IgD-negative memory B cell (primary cell): ENCODE data around the gene NRN1. TPM values are rescaled to one million over a fixed set of nuclear protein-coding genes. Genes with fewer than 3 reads are reported as not detected.

Experiments used
- H3K27ac Mint-ChIP-seq, 3 donors: one replicate each; pipeline ENCODE4 v1.8.0; 2020 to 2022; ENCODE audit warnings: mild to moderate bottlenecking in 3 of 3, mixed read lengths in 3 of 3, moderate library complexity in 1 of 3
- H3K27me3 Mint-ChIP-seq: one replicate; pipeline ENCODE4 v1.8.0; 2021; ENCODE audit warnings: mixed read lengths
- H3K36me3 Mint-ChIP-seq: one replicate; pipeline ENCODE4 v1.8.0; 2020; ENCODE audit warnings: mild to moderate bottlenecking, mixed read lengths
- H3K4me1 Mint-ChIP-seq, 3 donors: one replicate each; pipeline ENCODE4 v1.8.0; 2020 to 2022; ENCODE audit warnings: mixed read lengths in 3 of 3, mild to moderate bottlenecking in 1 of 3
- H3K4me3 Mint-ChIP-seq, 4 donors: one replicate each; pipeline ENCODE4 v1.8.0; 2020 to 2022; ENCODE audit warnings: mild to moderate bottlenecking in 4 of 4, mixed read lengths in 4 of 4, moderate library complexity in 3 of 4
- H3K9me3 Mint-ChIP-seq, 3 donors: one replicate each; pipeline ENCODE4 v1.8.0; 2020 to 2021; ENCODE audit warnings: mixed read lengths in 3 of 3, mild to moderate bottlenecking in 1 of 3
- polyA plus RNA-seq: library from polyadenylated mRNA; unstranded; fragments of 300-500 nt; fragmentation: Illumina TruSeq; gene quantifications from one replicate; pipeline ENCODE4 v1.2.3, GENCODE V29; 2021

Gene NRN1
- polyA plus RNA-seq, 1 donor from 2014 or later, result 0.40 TPM

DNA sequence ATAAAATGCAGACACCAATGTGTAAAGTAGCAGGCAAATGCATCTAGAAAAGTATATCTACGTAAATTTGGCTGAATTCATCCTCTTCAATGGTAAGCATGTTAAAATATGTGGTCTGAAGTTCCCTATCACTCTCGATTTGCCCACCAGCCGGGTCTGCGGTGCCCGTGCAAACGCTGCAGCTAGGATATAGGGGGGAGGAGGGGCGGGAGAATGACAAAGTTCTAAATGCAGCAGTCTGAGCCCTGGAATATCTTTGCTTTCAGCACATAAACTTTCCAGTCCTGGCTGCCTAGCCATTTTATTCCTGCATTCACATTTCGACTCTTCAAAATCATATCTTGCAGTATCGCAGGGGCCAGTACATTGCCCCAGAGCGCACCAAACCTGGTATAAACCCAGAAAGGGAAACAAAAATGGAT lies 708 bp downstream of the NRN1 start:
- H3K4me1 Mint-ChIP-seq, result peaks cover 12 to 24% (median 23%) of the 10 kb centered on the region in 3 donors
- peak overlapping the region; percentile 94 to 99 (median 97) for H3K27ac Mint-ChIP-seq
- H3K36me3 Mint-ChIP-seq, result peaks cover 4% of the 10 kb centered on the region
- peak overlapping the region in 3 of 4 donors; percentile 52 to 79 (median 76) for H3K4me3 Mint-ChIP-seq
- H3K27me3 Mint-ChIP-seq, result peaks cover 68% of the 10 kb centered on the region
- H3K9me3 Mint-ChIP-seq, result peaks cover 2 to 24% (median 5%) of the 10 kb centered on the region in 3 donors

DNA sequence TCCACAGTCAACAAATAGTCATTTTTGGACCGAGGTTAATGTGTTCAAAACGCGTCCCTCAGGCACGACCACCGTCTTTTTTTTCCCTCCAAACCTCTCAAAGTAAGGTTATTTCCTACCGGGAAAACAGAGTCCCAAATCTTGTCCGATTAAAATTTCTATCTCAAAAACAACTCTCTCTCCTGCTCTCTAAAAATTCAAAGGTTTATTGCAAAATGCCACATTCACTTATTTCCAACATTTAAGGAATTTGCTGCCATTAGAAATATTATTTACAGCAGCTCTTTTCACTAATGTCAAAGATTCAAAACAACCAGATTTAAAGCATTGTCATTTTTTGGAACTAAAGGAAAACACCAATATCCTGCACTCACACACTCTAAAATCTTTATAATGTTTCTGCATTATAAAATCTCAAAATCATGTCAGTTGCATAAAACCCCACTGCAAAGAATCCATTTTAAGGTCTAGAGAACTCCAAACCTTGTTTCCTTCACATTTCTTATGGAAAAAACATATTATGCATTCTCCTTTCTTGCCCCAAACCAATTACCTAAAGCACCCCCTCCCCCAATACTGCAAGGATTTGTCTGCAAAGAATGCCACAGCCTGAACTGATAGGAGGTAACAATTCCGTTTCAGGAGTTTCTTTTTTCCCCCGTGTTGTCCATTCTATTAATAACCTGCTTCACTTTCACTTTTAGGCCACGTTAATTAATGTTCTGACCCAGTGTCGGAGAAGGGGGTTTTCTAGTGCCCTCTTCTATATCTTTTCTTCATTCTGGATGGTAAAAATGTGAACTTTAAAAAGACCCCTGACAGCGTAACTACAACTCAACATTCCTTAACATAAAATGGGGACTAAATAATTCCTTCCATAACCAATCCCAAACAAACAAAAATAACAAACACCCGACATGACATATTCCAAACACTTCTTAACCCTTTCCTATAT lies 1.4 kb downstream of the NRN1 start:
- peaks cover 4% of the 10 kb centered on the region for H3K36me3 Mint-ChIP-seq
- H3K27me3 Mint-ChIP-seq, result peaks cover 71% of the 10 kb centered on the region
- H3K9me3 Mint-ChIP-seq, result peaks cover 2 to 24% (median 6%) of the 10 kb centered on the region in 3 donors
- H3K27ac Mint-ChIP-seq, result peak overlapping the region; percentile 94 to 99 (median 97)
- peak overlapping the region; percentile 31 to 79 (median 73) for H3K4me3 Mint-ChIP-seq
- peaks cover 12 to 24% (median 23%) of the 10 kb centered on the region in 3 donors for H3K4me1 Mint-ChIP-seq

DNA sequence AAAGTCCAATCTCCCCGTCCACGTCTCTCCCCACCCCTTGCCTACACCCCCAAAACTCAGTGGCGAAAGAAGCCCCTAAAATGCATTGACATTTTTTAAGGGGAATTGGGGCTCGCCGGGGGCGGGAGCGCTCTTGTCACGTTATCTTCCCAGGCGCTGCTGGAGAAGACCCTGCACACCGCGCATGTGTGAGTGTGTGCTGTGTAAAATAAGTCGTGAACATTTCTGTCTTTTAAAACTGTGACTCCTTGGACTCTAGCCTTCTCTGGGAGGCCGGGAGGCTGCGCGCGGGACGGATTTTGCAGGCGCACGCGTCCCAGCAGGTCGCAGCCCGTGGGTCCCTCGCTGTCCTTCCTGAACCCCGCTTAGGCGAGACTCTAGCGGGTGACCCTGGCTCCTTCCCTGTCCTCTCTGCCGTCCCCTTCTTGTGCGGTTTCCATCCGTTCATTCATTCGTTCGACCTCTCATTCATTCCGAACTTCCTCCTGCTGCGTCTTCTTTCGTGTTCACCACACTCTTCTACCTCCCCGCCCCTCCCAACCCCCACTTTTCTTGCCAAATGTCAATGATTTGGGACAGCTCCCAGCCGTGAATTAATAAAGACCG lies 2.2 kb downstream of the NRN1 start:
- H3K4me1 Mint-ChIP-seq, result peaks cover 14 to 24% (median 24%) of the 10 kb centered on the region in 3 donors
- H3K36me3 Mint-ChIP-seq, result peaks cover 8% of the 10 kb centered on the region
- H3K27ac Mint-ChIP-seq, result peak overlapping the region; percentile 94 to 99 (median 97)
- peaks cover 73% of the 10 kb centered on the region for H3K27me3 Mint-ChIP-seq
- peaks cover 4 to 27% (median 13%) of the 10 kb centered on the region in 3 donors for H3K9me3 Mint-ChIP-seq
- H3K4me3 Mint-ChIP-seq, result peak overlapping the region; percentile 70 to 94 (median 75)

DNA sequence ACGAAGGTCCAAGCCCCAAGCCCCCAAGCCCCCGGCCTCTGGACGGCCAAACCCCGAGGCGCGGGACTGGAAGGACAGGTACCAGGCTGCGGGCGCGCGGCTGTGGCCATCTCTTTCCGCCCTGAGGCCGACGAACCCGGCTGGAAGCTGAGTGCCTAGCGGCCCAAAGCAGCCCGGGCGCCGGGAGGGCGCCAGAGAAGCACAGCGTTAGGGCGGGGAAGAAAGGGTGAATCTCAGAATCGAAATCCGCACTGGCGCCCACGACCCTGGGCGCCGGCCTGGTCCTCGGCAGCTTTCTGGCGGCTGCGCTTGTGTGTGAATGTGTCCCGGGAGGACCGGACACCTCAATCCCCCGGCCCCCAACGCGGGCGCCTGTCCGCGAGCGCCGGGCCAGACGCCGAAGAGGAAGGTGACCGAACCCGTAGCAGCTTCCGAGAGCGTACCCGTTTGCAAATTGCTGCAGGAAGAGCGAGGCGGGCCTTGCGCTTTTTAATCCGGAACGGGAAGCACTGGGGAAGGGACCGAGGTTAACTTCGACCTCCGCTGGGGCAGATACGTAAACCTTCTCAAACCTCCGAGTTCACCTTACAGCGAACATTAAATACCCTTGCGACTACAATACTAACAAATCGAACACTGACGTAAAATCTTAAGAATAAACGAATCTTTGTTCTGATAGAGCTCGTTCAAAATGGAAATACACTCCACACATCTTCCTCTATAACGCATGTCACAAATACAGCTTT lies 2.9 kb downstream of the NRN1 start:
- Mint-ChIP-seq H3K27me3 (peaks cover 75% of the 10 kb centered on the region), H3K9me3 (peaks cover 4 to 29% (median 13%) of the 10 kb centered on the region in 3 donors), H3K36me3 (peaks cover 9% of the 10 kb centered on the region), H3K4me1 (peaks cover 16 to 26% (median 20%) of the 10 kb centered on the region in 3 donors), H3K27ac (peak overlapping the region; percentile 94 to 99 (median 97)), H3K4me3 (peak overlapping the region; percentile 70 to 94 (median 75))

DNA sequence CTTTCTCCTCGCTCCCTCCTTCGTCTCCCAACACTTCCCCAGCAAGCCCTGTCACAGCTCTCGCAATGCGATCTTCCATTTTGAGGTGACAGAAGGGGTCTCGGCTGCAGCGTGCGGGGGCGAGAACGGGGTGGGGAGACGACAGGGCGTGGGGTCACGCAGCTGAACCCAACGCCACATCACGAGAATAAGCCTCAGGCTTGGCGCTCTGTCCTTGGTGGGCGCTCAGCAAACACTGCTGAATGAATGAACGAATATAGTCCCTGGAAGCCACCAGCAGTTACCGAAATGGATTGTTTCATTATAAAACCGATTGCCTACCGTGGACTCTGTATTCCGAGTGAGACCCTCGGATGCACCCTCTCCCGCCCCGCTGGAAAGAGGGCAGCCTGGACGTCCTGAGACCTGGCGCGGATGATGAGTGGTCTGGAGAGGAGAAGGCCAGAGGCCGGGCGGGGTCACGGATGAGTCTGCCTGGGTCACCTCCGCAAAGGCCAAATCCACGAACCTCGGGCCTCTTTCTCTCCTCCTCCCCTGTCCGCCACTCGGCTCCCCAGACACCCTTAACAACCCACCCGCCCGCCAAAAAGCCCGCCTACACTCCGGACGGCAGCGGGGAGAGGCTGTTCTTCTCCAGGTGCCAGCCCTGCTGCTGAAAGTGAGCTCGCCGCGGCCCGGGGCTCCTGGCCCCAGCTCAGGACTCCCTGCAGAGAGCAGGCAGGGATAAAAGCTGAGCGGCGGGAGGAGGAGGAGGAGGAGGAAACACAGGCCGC lies 3.7 kb downstream of the NRN1 start:
- Mint-ChIP-seq H3K27ac (peak overlapping the region; percentile 90 to 99 (median 97)), H3K27me3 (peaks cover 77% of the 10 kb centered on the region), H3K4me3 (peak overlapping the region in 3 of 4 donors; percentile 57 to 72 (median 68)), H3K36me3 (peaks cover 9% of the 10 kb centered on the region), H3K4me1 (peaks cover 18 to 26% (median 20%) of the 10 kb centered on the region in 3 donors), H3K9me3 (peaks cover 4 to 31% (median 16%) of the 10 kb centered on the region in 3 donors)

DNA sequence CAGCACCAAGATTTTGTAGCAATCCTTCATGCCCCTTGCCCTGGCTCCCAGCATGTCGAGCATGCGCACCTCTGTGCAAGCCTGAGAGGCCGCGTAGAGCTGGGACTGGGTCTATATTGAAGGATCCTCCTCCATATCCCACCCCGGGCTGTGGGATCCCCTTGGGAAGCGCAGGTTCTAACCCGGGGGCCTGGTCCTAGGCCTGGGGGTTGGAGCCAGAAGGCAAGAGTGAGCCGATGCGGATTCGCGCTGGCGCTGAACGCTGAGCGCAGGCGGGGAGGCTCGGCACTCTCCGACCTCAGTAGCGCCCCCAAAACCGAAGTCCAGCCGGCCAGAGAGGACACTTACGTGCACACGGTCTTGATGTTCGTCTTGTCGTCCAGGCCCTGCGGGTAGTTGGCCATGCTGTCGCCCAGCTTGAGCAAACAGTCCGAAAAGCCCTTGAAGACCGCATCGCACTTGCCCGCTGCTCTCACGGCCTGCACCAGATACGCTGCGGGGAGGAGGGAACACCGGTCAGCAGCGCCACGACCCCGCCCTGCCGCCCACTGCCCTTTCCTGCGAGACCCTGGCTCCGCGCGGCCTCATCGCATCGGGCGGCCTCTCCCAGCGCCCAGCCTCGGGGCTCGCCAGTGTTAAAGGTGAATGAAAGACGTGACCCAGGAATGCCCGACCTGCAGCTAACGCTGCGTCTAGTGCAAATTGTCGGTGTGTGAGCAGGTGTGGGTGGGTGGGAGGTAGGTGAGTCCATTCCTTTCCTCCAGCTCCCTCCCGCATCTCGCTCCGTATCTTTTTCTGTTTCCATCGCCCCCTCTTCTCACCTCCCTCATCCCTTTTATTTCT lies 4.5 kb downstream of the NRN1 start:
- peaks cover 4 to 37% (median 16%) of the 10 kb centered on the region in 3 donors for H3K9me3 Mint-ChIP-seq
- H3K27ac Mint-ChIP-seq, result peak overlapping the region; percentile 90 to 99 (median 97)
- H3K4me1 Mint-ChIP-seq, result peaks cover 20 to 28% (median 25%) of the 10 kb centered on the region in 3 donors
- peaks cover 9% of the 10 kb centered on the region for H3K36me3 Mint-ChIP-seq
- H3K27me3 Mint-ChIP-seq, result peaks cover 77% of the 10 kb centered on the region
- H3K4me3 Mint-ChIP-seq, result peak overlapping the region; percentile 54 to 86 (median 62)

DNA sequence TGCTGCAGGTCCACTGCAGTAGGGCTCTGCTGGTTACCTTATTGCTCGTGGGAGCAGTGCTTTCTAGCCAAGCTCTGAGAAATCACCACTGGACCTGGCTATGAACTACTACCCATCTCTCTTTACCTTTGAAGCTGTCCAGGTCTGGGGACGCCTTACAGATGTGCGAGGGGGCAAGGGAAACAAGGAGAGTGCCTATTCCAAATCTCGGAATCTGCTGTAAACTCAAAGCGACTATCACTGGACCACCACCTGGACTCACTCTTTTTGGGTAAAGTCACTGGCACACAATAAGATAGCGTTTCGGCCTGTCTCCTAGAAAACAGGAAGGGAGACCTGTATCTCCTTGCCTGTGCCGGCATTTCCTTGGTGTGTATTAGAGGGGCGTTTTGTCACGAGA lies 5.3 kb downstream of the NRN1 start:
- Mint-ChIP-seq H3K4me1 (peaks cover 24 to 33% (median 29%) of the 10 kb centered on the region in 3 donors), H3K27ac (peak overlapping the region; percentile 90 to 99 (median 97)), H3K4me3 (peak overlapping the region in 3 of 4 donors; percentile 54 to 86 (median 55)), H3K27me3 (peaks cover 79% of the 10 kb centered on the region), H3K36me3 (peaks cover 8% of the 10 kb centered on the region), H3K9me3 (peaks cover 4 to 35% (median 16%) of the 10 kb centered on the region in 3 donors)

DNA sequence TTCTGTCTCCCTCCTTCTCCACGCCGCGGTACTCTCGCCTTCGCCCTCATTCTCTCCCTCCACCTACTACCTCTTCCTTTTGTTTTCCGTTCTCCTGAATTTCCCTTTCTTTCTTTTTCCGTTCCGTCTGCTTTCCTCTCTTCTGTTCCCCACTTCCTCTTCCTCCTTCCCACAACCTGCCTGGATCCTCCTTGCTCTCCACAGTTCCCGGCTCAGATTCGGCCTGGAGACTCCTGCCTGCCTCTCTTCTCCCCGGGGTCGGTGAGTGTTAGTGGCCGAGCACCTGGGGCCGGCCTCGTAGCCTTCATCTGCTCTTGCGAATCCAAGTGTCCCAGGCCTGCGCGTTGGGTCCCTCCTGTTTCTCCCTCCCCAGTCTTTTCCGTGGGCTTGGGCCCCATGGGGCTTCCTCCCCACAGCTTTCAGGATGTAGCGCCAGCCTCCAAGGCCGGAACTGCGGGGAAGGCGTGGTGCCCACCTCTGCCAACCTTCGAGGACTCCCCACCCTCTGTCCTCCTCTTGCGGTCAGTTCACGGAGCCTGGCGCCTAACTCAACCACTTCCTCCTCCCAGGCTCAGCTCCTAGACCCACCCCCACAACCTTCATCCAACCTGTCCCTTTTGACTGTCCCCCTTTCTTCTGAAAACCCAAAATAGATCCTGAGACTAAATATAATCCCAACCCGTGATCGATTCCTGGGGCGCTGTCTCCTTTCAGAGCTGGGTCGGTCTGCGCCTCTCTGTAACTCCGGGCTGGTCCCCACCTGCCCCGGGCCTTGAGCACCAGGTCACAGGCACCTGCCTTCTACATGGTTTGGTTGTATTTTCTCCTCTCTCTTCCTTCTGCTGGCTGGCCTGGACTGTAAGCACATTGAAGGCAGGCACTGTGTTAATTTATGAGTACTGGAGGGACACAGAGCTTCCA lies 6.8 kb downstream of the NRN1 start:
- H3K36me3 Mint-ChIP-seq, result peaks cover 9% of the 10 kb centered on the region
- H3K27ac Mint-ChIP-seq, result peak overlapping the region; percentile 90 to 97 (median 90)
- H3K27me3 Mint-ChIP-seq, result peaks cover 80% of the 10 kb centered on the region
- H3K9me3 Mint-ChIP-seq, result peaks cover 4 to 36% (median 16%) of the 10 kb centered on the region in 3 donors
- peak overlapping the region; percentile 5 to 88 (median 84) for H3K4me3 Mint-ChIP-seq
- H3K4me1 Mint-ChIP-seq, result peaks cover 30 to 35% (median 32%) of the 10 kb centered on the region in 3 donors

DNA sequence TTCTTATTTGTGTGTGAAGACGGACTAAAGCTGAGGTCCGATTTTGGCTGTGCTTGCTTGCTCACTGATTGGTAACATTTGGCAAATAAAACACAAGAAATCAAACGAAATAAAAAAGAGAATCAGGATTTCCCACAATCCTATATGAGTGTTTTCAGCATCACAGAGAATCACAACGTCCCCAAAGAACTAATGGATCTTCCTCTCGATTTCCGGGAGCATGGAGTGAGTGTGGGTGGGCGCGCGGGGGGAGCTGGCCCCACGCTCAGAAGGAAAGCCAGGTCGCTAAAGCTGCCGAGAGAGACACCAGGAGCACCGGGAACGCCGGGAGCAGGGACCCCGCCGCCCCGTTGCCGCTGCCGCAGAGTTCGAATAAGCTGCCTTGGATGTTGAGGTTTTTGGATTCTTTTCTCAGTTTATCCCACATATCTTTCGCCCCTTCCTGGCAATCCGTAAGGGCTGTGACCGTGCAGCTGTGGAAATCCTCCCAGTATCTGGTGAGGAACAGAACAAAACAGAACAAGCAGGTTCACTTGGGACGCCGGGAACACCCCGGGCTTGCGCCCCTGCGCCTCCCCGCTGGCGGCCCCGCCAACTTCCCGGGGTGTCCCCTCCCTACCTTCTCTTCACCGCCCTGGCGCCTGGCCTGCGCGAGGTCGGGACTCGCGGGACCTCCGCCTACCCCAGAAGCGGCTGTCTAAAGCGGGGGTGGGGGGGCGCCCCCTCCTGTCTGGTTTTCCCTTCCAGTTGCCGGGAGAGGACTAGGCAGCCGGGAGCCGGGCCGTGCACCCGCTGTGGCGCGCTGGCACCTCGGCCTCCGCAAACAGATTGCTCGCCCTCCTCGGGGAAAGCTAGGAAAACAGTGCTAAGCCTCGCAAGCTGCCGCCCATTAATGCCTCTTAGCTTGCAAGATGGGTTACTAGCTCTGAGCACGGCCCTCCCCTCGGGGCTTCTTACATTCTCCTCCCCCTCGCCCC lies 7.7 kb downstream of the NRN1 start:
- peak overlapping the region; percentile 65 to 97 (median 92) for H3K27ac Mint-ChIP-seq
- peaks cover 27 to 32% (median 32%) of the 10 kb centered on the region in 3 donors for H3K4me1 Mint-ChIP-seq
- H3K36me3 Mint-ChIP-seq, result peaks cover 7% of the 10 kb centered on the region
- peaks cover 2 to 30% (median 16%) of the 10 kb centered on the region in 3 donors for H3K9me3 Mint-ChIP-seq
- H3K4me3 Mint-ChIP-seq, result peak overlapping the region in 3 of 4 donors; percentile 82 to 88 (median 85)
- H3K27me3 Mint-ChIP-seq, result peaks cover 80% of the 10 kb centered on the region

DNA sequence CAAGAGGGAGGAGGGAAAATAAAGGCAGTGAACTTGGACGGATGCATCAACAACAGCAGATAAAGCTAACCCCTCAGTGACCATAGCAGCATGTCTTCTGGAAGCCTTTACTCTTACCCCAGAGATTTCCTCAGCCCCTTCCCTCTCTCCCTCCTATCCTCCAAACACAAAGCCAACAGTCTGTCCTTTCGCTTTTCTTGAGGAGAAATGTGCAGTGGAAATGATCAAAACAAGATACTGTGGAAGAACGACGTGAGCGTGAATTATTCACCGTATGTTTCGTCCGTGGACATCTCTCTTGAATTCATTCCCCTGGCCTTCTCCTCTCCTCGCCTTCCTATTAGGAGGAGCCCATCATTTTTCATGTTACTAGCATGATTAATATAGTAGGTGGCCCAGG lies 8.5 kb downstream of the NRN1 start:
- Mint-ChIP-seq H3K27me3 (peaks cover 84% of the 10 kb centered on the region), H3K36me3 (peaks cover 7% of the 10 kb centered on the region), H3K4me3 (peak overlapping the region in 2 of 4 donors; percentile 74 to 85), H3K4me1 (peaks cover 27 to 40% (median 31%) of the 10 kb centered on the region in 3 donors), H3K9me3 (peaks cover 4 to 32% (median 16%) of the 10 kb centered on the region in 3 donors), H3K27ac (peak overlapping the region; percentile 74 to 97 (median 78))

DNA sequence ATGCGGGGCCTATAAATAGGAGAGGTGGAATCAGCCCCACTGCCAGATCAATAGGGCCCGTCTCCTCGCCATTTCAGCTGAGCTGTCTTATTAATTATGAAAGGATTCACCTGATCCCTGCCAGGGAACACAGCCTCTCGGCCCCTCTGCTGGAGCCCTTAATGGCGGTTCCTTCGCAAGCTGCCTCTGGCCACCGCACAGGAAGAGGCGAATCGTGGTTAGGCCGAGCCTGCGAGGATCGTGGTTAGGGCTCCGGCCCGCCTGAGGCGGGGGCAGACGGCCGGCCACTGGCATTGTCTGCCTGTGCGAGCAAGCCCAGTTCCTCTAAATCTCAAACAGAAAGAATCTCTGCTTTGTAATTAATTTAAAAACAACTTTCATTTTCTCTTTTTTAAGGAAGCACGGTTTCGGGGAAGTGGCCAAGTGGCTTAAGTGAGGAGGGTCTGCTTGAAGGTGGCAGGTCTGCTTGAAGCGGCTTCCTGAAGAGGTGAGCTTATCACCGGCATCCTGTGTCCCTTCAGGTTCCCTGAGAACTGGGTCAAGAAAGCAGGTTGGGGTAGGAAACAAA lies 9.2 kb downstream of the NRN1 start:
- Mint-ChIP-seq H3K27me3 (peaks cover 87% of the 10 kb centered on the region), H3K27ac (peak overlapping the region; percentile 59 to 97 (median 78)), H3K9me3 (peaks cover 4 to 32% (median 16%) of the 10 kb centered on the region in 3 donors), H3K36me3 (peaks cover 7% of the 10 kb centered on the region), H3K4me3 (peak overlapping the region; percentile 82 to 94 (median 90)), H3K4me1 (peaks cover 23 to 40% (median 28%) of the 10 kb centered on the region in 3 donors)
